Measurements from ENCODE around the gene MAP6D1.

GRCh38 chr3:183871541-183871940, 46.2 kb upstream of the MAP6D1 start:
- TF ChIP-seq CTCF (IDR thresholded peaks at IDR 0.05) (no peak), EP300 (IDR thresholded peaks at IDR 0.05) (no peak), POLR2A (IDR thresholded peaks at IDR 0.05) (no peak)

Measured in tibial nerve (tissue), 4 donors.